Measurements from ENCODE around the gene CCDC178.

The CCDC178 gene

GRCh38 chr18:33288082-33288716 lies 152.3 kb downstream of the CCDC178 start:
- TF ChIP-seq, protein P1, sequence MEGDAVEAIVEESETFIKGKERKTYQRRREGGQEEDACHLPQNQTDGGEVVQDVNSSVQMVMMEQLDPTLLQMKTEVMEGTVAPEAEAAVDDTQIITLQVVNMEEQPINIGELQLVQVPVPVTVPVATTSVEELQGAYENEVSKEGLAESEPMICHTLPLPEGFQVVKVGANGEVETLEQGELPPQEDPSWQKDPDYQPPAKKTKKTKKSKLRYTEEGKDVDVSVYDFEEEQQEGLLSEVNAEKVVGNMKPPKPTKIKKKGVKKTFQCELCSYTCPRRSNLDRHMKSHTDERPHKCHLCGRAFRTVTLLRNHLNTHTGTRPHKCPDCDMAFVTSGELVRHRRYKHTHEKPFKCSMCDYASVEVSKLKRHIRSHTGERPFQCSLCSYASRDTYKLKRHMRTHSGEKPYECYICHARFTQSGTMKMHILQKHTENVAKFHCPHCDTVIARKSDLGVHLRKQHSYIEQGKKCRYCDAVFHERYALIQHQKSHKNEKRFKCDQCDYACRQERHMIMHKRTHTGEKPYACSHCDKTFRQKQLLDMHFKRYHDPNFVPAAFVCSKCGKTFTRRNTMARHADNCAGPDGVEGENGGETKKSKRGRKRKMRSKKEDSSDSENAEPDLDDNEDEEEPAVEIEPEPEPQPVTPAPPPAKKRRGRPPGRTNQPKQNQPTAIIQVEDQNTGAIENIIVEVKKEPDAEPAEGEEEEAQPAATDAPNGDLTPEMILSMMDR (IDR thresholded peaks at IDR 0.05; ENCODE audit: control insufficient read depth, insufficient read depth, low read depth, low read length, missing control alignments) = no peak
- DNase-seq (ENCODE audit: low read depth) = no peak

GRCh38 chr18:33282709-33283333 lies 157.7 kb downstream of the CCDC178 start:
- no peak for DNase-seq (ENCODE audit: low read depth)
- TF ChIP-seq, protein P1 (IDR thresholded peaks at IDR 0.05; ENCODE audit: control insufficient read depth, insufficient read depth, low read depth, low read length, missing control alignments) = no peak
- H3K4me3 ChIP-seq (ENCODE audit: control insufficient read depth, low read depth, low read length) = no peak overlapping the region

More at GRCh38 chr18:33288082-33288716, 152.3 kb downstream of the CCDC178 start:
- no peak overlapping the region for H3K4me3 ChIP-seq (ENCODE audit: control insufficient read depth, low read depth, low read length)

GRCh38 chr18:33282142-33282541 lies 158.4 kb downstream of the CCDC178 start:
- H3K4me3 ChIP-seq (ENCODE audit: control insufficient read depth, low read depth, low read length) = no peak overlapping the region
- TF ChIP-seq, protein P1 (IDR thresholded peaks at IDR 0.05; ENCODE audit: control insufficient read depth, insufficient read depth, low read depth, low read length, missing control alignments) = no peak
- no peak for DNase-seq (ENCODE audit: low read depth)

- TF ChIP-seq, protein P1 (IDR thresholded peaks at IDR 0.05; ENCODE audit: control insufficient read depth, insufficient read depth, low read depth, low read length, missing control alignments) = no peak
- no peak overlapping the region for H3K4me3 ChIP-seq (ENCODE audit: control insufficient read depth, low read depth, low read length)
- no peak for DNase-seq (ENCODE audit: low read depth)
Measured at GRCh38 chr18:33277431-33277830, 163.1 kb downstream of the CCDC178 start.

DNA sequence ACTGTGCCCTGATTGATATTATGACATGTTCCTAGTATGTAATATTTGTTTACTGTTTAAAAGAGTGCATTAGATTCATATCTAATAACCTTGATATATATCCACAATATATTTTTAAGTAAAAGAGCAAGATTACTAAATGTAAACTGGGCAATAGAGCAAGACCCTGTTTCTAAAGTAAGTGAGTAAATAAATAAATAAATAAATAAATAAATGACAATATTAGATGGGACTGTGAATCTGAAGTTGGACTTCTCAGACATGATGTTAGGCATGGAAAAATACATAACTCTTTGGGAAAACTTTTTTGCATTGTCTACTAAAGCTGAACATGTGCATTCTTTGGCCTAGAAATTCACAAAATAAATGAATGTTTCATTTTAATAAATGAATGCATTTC lies 164.7 kb downstream of the CCDC178 start:
- TF ChIP-seq, protein P1 (IDR thresholded peaks at IDR 0.05; ENCODE audit: control insufficient read depth, insufficient read depth, low read depth, low read length, missing control alignments) = no peak
- no peak overlapping the region for H3K4me3 ChIP-seq (ENCODE audit: control insufficient read depth, low read depth, low read length)
- no peak for DNase-seq (ENCODE audit: low read depth)

- H3K4me3 ChIP-seq (ENCODE audit: control insufficient read depth, low read depth, low read length) = no peak overlapping the region
- TF ChIP-seq, protein P1 (IDR thresholded peaks at IDR 0.05; ENCODE audit: control insufficient read depth, insufficient read depth, low read depth, low read length, missing control alignments) = no peak
Measured at GRCh38 chr18:33270297-33270696, 170.2 kb downstream of the CCDC178 start.

More at GRCh38 chr18:33270297-33270696, 170.2 kb downstream of the CCDC178 start:
- no peak for DNase-seq (ENCODE audit: low read depth)
